ENCODE measurements around the gene ITSN2. TPM values are rescaled to one million over a fixed set of nuclear protein-coding genes. Genes with fewer than 3 reads are reported as not detected.

Gene ITSN2
- polyA plus RNA-seq, 1 donor (not counting 4 experiments of a cell fraction or from before 2014, with no cell fraction given) = 19.7 TPM

GRCh38 chr2:24353973-24354372, 6.4 kb downstream of the ITSN2 start:
- DNase-seq (ENCODE audit: low read depth, low spot score) (no peak), FAIRE-seq (no peak)
- H3K4me1 ChIP-seq (ENCODE audit: control insufficient read depth, extremely low read depth, insufficient read depth, low read length) = peaks cover 14% of the 10 kb centered on the region
- H3K9me1 ChIP-seq (ENCODE audit: control insufficient read depth, extremely low read depth, insufficient read depth, low read length) = peaks cover 2% of the 10 kb centered on the region
- H3K9ac ChIP-seq (ENCODE audit: control insufficient read depth, extremely low read depth, insufficient read depth, low read length) = no peak overlapping the region
- H3K36me3 ChIP-seq (ENCODE audit: control insufficient read depth in 2 of 2, extremely low read depth in 1 of 2, insufficient read depth in 2 of 2, low read length in 2 of 2) = no peaks in the 10 kb centered on the region
- no peak for TF ChIP-seq EZH2 (IDR thresholded peaks at IDR 0.05; ENCODE audit: low read length)
- TF ChIP-seq, protein P1, sequence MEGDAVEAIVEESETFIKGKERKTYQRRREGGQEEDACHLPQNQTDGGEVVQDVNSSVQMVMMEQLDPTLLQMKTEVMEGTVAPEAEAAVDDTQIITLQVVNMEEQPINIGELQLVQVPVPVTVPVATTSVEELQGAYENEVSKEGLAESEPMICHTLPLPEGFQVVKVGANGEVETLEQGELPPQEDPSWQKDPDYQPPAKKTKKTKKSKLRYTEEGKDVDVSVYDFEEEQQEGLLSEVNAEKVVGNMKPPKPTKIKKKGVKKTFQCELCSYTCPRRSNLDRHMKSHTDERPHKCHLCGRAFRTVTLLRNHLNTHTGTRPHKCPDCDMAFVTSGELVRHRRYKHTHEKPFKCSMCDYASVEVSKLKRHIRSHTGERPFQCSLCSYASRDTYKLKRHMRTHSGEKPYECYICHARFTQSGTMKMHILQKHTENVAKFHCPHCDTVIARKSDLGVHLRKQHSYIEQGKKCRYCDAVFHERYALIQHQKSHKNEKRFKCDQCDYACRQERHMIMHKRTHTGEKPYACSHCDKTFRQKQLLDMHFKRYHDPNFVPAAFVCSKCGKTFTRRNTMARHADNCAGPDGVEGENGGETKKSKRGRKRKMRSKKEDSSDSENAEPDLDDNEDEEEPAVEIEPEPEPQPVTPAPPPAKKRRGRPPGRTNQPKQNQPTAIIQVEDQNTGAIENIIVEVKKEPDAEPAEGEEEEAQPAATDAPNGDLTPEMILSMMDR (optimal IDR thresholded peaks at IDR 0.05 in 1 of 3, IDR thresholded peaks at IDR 0.05 in 1 of 3, conservative IDR thresholded peaks at IDR 0.05 in 1 of 3; ENCODE audit: extremely low read depth in 1 of 3, insufficient read depth in 2 of 3, low read length in 3 of 3) = no peak
- H4K20me1 ChIP-seq (ENCODE audit: control insufficient read depth, extremely low read depth, insufficient read depth, low read length) = no peaks in the 10 kb centered on the region
- dilution Hi-C loops (cut with MboI; ENCODE audit: extremely low pct_ligation_motif_present, low sequenced_read_pairs) = no loop called here
- H2AFZ ChIP-seq (ENCODE audit: control insufficient read depth, low read length) = no peak overlapping the region
- no peaks in the 10 kb centered on the region for H3K9me3 ChIP-seq (ENCODE audit: control insufficient read depth, low read depth, low read length)
- no peak overlapping the region for H3K4me3 ChIP-seq (ENCODE audit: control insufficient read depth in 2 of 3, extremely low read depth in 1 of 3, insufficient read depth in 2 of 3, low read depth in 1 of 3, low read length in 3 of 3)
- no peaks in the 10 kb centered on the region for H3K27me3 ChIP-seq (ENCODE audit: control insufficient read depth, extremely low read depth, insufficient read depth, low read length)
- no peak overlapping the region for H3K27ac ChIP-seq (ENCODE audit: control insufficient read depth, insufficient read depth, low read length)
- peaks cover 80% of the 10 kb centered on the region for H3K79me2 ChIP-seq (ENCODE audit: control insufficient read depth, insufficient read depth, low read length)
- H3K4me2 ChIP-seq (ENCODE audit: control insufficient read depth, extremely low read depth, insufficient read depth, low read depth, low read length) = no peak overlapping the region

DNA sequence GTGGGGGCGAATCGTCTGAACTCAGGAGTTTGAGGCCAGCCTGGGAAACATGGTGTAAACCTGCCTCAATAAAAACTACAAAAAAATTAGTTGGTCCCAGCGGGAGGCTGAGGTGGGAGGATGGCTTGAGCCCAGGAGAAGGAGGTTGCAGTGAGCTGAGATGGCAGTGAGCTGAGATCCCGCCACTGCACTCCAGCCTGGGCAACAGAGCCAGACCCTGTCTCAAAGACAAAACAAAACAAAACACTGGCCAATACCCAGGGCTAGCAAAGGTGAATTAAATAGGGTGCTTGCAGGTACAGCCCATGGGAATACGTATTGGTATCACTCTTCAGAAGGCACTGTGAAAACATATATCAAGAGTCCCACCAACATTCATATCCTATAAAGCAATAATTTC, 7.0 kb downstream of the ITSN2 start:
- Histone ChIP-seq H3K4me1 (ENCODE audit: control insufficient read depth, extremely low read depth, insufficient read depth, low read length) (peaks cover 10% of the 10 kb centered on the region), H2AFZ (ENCODE audit: control insufficient read depth, low read length) (no peak overlapping the region), H3K27me3 (ENCODE audit: control insufficient read depth, extremely low read depth, insufficient read depth, low read length) (no peaks in the 10 kb centered on the region), H3K36me3 (ENCODE audit: control insufficient read depth in 2 of 2, extremely low read depth in 1 of 2, insufficient read depth in 2 of 2, low read length in 2 of 2) (no peaks in the 10 kb centered on the region), H3K4me2 (ENCODE audit: control insufficient read depth, extremely low read depth, insufficient read depth, low read depth, low read length) (no peak overlapping the region), H4K20me1 (ENCODE audit: control insufficient read depth, extremely low read depth, insufficient read depth, low read length) (no peaks in the 10 kb centered on the region), H3K9ac (ENCODE audit: control insufficient read depth, extremely low read depth, insufficient read depth, low read length) (no peak overlapping the region), H3K27ac (ENCODE audit: control insufficient read depth, insufficient read depth, low read length) (no peak overlapping the region), H3K79me2 (ENCODE audit: control insufficient read depth, insufficient read depth, low read length) (peaks cover 79% of the 10 kb centered on the region), H3K9me1 (ENCODE audit: control insufficient read depth, extremely low read depth, insufficient read depth, low read length) (peaks cover 2% of the 10 kb centered on the region), H3K4me3 (ENCODE audit: control insufficient read depth in 2 of 3, extremely low read depth in 1 of 3, insufficient read depth in 2 of 3, low read depth in 1 of 3, low read length in 3 of 3) (no peak overlapping the region), H3K9me3 (ENCODE audit: control insufficient read depth, low read depth, low read length) (no peaks in the 10 kb centered on the region)
- no peak for FAIRE-seq
- no peak for DNase-seq (ENCODE audit: low read depth, low spot score)
- dilution Hi-C loops (cut with MboI; ENCODE audit: extremely low pct_ligation_motif_present, low sequenced_read_pairs) = no loop called here
- TF ChIP-seq EZH2 (IDR thresholded peaks at IDR 0.05; ENCODE audit: low read length) = no peak
- TF ChIP-seq, protein P1 (optimal IDR thresholded peaks at IDR 0.05 in 1 of 3, IDR thresholded peaks at IDR 0.05 in 1 of 3, conservative IDR thresholded peaks at IDR 0.05 in 1 of 3; ENCODE audit: extremely low read depth in 1 of 3, insufficient read depth in 2 of 3, low read length in 3 of 3) = no peak

Measured in keratinocyte (primary cell).